Stimulated activated CD8-positive, alpha-beta memory T cell treated with anti-CD3 and anti-CD28 coated beads, Interleukin-2, amount 100 ng/mL, for 1 hour (primary cell): Measurements from ENCODE around the gene SDC1.

Experiments
- DNase-seq, 2 donors: peaks; one replicate each; pipeline ENCODE4 v3.0.0-alpha.2; 2020; ENCODE audit warnings: low read depth in 2 of 2

Gene SDC1

GRCh38 chr2:20229322-20230113 lies 4.6 kb upstream of the SDC1 start:
- DNase-seq = no peak

- no peak for DNase-seq
Measured at GRCh38 chr2:20227894-20228505, 3.1 kb upstream of the SDC1 start.

DNA sequence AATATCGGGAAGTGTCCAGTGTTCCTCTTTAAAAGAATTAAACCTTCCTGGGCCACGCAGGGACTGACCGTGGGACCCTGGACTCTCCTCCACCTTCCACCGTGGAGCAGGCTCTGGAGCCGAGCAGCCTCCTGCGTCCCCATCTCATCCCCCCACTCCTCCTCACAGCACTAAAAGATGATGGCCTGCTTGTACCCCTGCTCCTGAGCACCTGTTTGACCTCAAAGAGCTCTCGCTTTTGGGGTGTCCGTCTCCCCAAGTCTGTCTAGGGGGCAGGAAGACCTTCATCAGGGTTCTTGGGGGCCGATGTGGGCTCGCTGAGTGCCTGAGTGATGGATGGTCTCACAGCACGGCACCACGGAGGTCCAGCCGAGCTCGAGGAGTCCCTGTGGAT lies 1.2 kb upstream of the SDC1 start:
- DNase-seq = no peak

DNA sequence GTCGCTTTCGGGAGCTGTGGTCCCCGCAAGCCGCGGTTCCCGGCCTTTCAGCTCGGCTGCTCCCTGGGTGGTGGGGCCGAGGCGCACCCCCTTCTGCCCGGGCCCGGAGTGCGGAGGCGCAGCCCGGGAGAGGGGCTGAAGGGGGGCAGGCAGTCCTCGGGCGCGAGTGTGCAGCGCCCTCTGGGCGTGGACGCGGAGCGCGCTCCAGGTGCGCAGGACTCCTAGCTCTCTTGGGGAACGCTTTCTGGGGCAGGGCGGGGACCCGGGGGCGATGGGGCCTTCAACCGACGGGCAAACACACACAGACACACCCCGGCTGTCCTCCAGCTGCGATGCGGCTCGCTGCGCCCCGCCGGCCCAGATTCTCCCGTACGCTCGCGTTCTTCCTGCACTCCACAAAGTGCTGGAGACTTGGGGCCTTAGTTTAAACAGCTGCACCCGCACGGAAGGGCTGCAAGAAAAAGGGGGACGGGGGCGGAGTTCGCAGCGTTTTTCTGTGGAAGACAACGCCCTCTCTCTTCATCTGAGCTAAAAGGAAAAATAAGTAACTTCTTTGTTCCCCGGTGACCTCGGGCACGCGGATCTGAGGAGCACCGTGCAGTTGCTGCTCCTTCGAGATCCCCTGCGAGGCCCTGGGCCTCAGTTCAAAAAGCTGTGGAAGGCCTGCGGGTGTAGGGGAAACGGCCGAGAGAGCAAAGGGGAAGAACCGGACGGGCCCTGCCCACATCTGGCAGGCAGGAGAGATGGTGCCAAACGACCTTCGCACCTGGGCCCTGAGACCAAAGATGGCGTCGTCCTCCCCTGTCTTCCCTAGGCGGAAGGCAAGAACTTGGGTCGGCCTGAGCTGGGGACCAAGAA lies 593 bp upstream of the SDC1 start:
- DNase-seq = no peak

DNA sequence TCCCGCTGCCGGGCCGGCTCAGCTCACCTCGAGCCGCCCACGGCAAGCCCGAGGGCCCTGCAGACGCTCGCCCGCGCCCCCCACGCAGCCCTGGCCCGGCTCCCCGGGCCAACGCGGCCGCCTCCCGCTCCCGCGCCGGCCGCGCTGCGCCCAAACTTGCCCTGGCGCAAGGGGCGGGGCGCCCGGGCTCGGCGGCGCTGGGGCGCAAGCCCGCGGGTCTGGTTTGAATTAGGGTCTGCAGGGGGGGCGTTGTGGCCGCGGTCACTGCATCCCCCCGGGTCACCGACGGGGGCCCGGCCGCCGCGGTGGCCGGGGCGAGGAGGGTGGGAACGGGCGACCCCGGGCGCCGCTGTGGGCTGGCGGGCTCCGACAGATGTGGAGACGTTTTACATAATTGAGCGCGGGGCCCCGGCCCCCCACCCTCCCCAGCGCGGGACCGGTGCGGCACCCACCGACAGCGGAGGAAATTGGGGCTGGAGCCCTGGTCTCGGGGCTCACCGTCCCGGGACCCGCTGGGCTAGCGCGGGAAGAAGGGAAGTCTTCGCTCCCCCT lies 690 bp downstream of the SDC1 start:
- no peak for DNase-seq

- no peak for DNase-seq
Measured at GRCh38 chr2:20223407-20224163, 1.3 kb downstream of the SDC1 start.

DNA sequence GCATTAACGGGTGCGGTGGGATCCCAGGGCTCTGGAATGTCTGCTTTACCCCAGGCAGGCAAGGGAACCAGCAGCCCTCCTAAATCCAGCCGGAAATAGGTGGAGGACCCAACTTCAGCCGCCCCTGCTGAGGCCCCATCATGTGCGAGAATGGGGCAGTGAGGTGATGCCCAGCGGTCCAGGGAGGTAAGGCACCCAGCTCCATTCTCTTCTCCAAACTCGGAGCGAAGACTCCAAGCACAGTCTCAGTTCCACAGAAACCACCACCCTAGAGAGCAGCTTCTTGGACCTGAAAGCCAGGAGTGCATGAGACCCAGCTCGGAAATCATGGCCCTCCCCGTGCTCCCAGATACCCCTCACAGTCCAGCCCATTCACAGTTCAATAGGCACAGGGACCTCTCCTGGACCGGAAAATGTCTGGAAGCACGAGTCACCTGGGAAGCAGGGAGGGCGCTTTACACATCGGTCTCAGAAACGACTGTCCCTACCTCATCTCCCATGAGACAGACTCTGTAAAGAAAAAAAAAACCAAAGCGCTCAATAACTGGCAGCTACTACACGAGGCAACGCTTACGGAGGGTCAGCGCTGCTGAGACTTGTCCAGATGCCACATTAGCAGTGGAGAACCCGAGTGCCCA lies 2.0 kb downstream of the SDC1 start:
- DNase-seq = no peak

DNA sequence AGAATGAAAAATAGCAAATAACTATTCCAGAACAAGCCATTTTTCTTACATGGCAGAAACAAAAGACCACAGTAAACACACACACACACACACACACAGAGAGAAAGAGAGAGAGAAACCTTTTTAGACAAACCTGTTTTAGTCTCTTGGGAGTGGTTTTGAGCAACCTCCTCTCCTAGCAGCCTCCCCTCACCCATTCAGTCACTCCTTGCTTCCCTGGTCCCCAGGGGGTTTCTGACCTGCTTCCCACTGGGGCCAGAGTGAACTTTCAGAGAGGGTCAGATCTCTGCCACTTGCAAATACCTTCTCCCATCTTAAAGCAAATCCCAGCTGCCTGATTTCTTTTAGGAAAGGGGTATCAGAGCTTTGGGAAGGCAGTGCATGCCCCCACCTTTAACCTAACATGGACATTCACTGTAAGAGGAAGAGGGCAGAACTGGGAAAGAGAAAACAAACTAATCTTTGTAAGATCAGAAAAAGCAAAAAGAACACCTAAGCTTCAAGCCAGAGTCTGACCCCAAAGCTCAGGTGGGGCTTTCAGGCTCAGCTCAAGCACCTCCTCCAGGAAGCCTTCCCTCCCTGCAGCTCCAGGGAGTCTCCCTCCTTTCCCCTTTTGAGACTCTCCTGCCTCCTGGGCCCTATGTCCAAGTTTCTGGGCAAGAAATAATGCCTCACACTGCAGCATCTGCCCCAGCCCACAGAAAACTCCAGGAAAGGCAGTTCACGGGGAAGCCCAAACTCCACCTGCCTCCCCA lies 2.7 kb downstream of the SDC1 start:
- DNase-seq = no peak

DNA sequence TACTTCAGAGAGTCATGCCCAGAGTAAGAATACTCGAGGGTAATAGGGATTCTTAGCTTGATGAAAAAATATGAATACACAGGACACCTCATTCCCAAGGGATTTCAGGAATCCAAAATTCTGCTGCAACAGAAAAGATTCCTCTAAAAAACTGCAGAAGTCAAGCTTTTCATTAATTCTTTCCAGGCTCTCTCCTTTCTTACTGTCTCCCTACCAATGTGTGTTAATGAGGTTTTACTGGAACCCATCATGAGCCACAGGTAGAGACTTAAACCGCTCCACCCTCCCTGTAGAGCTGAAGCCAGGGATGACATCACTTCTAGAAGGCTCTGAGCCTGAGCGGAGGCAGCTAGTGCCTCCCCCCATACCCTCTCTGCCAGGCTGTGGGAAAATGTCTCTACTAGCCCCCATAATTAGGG lies 3.4 kb downstream of the SDC1 start:
- DNase-seq = no peak

DNA sequence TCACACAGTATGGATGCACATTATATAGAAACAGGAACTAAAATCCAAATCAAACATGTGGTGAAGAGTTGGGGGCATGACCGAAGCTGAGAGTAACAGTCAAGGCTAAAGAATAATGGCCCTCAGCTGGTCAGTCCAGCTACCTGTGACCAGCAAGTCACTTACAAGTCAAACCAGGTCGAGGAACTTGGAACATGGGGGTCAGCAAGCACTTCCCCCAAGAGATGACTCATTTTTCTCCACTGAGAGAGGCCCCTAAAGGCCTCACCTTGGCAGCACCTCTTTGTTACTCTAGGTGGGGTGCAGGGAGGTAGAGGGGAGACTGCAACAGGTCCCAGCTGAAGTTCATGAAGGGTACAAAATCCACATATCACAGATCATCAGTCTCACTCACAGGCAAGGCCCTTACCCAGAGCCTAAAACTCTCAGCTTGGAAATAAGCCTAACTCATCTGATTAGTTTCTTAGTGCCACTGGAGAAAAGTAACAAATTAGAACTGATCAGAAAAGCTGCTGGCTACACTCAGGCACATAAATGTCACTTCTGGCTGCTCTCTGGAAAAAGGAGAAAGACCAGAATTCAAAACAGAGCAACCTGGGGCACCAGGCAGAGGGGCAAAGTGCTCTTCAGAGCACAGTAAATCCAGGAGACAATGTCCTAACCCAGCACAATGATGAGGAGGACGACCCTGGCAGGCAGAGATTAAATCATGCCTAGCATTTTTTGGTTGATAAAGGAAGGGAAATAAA lies 4.0 kb downstream of the SDC1 start:
- no peak for DNase-seq

GRCh38 chr2:20219763-20220380 lies 5.1 kb downstream of the SDC1 start:
- no peak for DNase-seq

- DNase-seq = no peak
Measured at GRCh38 chr2:20218331-20219320, 6.3 kb downstream of the SDC1 start.

- no peak for DNase-seq
Measured at GRCh38 chr2:20217041-20217970, 7.6 kb downstream of the SDC1 start.

- no peak for DNase-seq
Measured at GRCh38 chr2:20216130-20217025, 8.6 kb downstream of the SDC1 start.

GRCh38 chr2:20215183-20216040 lies 9.5 kb downstream of the SDC1 start:
- no peak for DNase-seq
